ENCODE data around the gene CERS6. TPM values are rescaled to one million over a fixed set of nuclear protein-coding genes. Genes with fewer than 3 reads are reported as not detected.

The CERS6 gene
- total RNA-seq, 1 donor from 2014 or later, result 30.8 TPM

GRCh38 chr2:168475636-168476035, 19.6 kb downstream of the CERS6 start:
- DNase-seq (ENCODE audit: low spot score), result no peak
- H3K4me3 Mint-ChIP-seq (ENCODE audit: unreplicated experiment), result no peak overlapping the region

GRCh38 chr2:168478206-168478605, 22.1 kb downstream of the CERS6 start:
- Mint-ChIP-seq H3K4me3 (ENCODE audit: unreplicated experiment) (no peak overlapping the region), H3K27ac (ENCODE audit: unreplicated experiment) (no peak overlapping the region), H3K4me1 (ENCODE audit: low read depth) (peaks cover 20% of the 10 kb centered on the region), H3K9me3 (ENCODE audit: low read depth) (no peaks in the 10 kb centered on the region), H3K27me3 (ENCODE audit: low read depth) (no peaks in the 10 kb centered on the region), H3K36me3 (ENCODE audit: low read depth) (no peaks in the 10 kb centered on the region)
- TF ChIP-seq CTCF (IDR thresholded peaks at IDR 0.05), result no peak
- no peak for DNase-seq (ENCODE audit: low spot score)

More at GRCh38 chr2:168475636-168476035, 19.6 kb downstream of the CERS6 start:
- H3K36me3 Mint-ChIP-seq (ENCODE audit: low read depth), result peaks cover 2% of the 10 kb centered on the region
- peaks cover 5% of the 10 kb centered on the region for H3K4me1 Mint-ChIP-seq (ENCODE audit: low read depth)
- no peak for TF ChIP-seq CTCF (IDR thresholded peaks at IDR 0.05)
- H3K27ac Mint-ChIP-seq (ENCODE audit: unreplicated experiment), result no peak overlapping the region
- H3K27me3 Mint-ChIP-seq (ENCODE audit: low read depth), result no peaks in the 10 kb centered on the region
- no peaks in the 10 kb centered on the region for H3K9me3 Mint-ChIP-seq (ENCODE audit: low read depth)

DNA sequence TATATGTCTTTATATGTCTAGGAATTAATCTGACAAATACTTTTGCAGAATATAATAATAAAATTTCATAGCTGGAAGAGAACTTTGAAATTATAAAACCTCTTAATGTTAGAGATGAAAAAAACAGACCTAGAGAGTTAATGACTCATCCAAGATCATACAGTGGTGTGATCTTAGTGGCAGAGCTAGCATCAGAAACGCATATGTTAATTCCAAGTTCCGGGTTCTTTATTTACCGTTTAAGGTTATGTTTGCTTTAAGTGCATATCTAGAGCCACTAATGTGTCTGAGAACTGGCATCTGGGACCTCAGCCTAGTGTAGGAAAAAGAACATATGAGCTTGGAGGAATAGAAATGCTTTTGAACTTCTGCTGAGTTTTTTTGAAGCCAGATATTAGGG, 24.3 kb downstream of the CERS6 start:
- Mint-ChIP-seq H3K27me3 (ENCODE audit: low read depth) (no peaks in the 10 kb centered on the region), H3K4me3 (ENCODE audit: unreplicated experiment) (no peak overlapping the region), H3K9me3 (ENCODE audit: low read depth) (peaks cover 1% of the 10 kb centered on the region), H3K36me3 (ENCODE audit: low read depth) (no peaks in the 10 kb centered on the region), H3K27ac (ENCODE audit: unreplicated experiment) (no peak overlapping the region), H3K4me1 (ENCODE audit: low read depth) (peaks cover 39% of the 10 kb centered on the region)
- DNase-seq (ENCODE audit: low spot score), result no peak
- TF ChIP-seq CTCF (IDR thresholded peaks at IDR 0.05), result no peak

GRCh38 chr2:168480825-168481585, 24.9 kb downstream of the CERS6 start:
- H3K36me3 Mint-ChIP-seq (ENCODE audit: low read depth), result no peaks in the 10 kb centered on the region
- no peak for TF ChIP-seq CTCF (IDR thresholded peaks at IDR 0.05)
- no peak overlapping the region for H3K4me3 Mint-ChIP-seq (ENCODE audit: unreplicated experiment)
- no peak overlapping the region for H3K27ac Mint-ChIP-seq (ENCODE audit: unreplicated experiment)
- DNase-seq (ENCODE audit: low spot score), result no peak
- no peaks in the 10 kb centered on the region for H3K27me3 Mint-ChIP-seq (ENCODE audit: low read depth)
- H3K9me3 Mint-ChIP-seq (ENCODE audit: low read depth), result peaks cover 5% of the 10 kb centered on the region
- peaks cover 41% of the 10 kb centered on the region for H3K4me1 Mint-ChIP-seq (ENCODE audit: low read depth)

DNA sequence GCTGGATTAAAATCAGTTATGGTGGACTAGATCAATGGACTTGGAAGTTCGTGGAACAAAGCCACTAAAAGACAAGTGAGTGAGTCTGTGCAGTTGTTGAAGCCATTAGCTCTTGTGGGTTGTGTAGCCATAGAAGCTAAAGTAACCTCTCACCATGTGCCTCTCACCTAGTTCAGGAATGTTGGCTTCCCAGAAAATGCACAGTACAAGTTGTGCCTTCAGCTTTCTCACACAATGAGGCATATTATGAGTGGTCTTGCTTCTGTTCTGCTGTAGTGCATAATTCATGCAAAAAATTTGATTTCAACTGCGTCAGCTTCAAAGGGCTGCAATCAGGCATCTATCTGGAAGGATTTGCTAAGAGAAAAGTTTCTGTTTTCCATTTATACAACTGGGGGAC, 26.2 kb downstream of the CERS6 start:
- H3K9me3 Mint-ChIP-seq (ENCODE audit: low read depth), result peaks cover 9% of the 10 kb centered on the region
- no peak overlapping the region for H3K4me3 Mint-ChIP-seq (ENCODE audit: unreplicated experiment)
- no peak for TF ChIP-seq CTCF (IDR thresholded peaks at IDR 0.05)
- H3K27me3 Mint-ChIP-seq (ENCODE audit: low read depth), result no peaks in the 10 kb centered on the region
- DNase-seq (ENCODE audit: low spot score), result no peak
- no peak overlapping the region for H3K27ac Mint-ChIP-seq (ENCODE audit: unreplicated experiment)
- no peaks in the 10 kb centered on the region for H3K36me3 Mint-ChIP-seq (ENCODE audit: low read depth)
- H3K4me1 Mint-ChIP-seq (ENCODE audit: low read depth), result peaks cover 42% of the 10 kb centered on the region
